Measurements from ENCODE around the gene GSTCD.
A peak's percentile ranks its signal among the peaks of the same experiment; 100 is the strongest.

The GSTCD gene

GRCh38 chr4:105674011-105674410, 34.6 kb upstream of the GSTCD start:
- no peak for ATAC-seq
- TF ChIP-seq PATZ1 (CRISPR knock-in tag; IDR thresholded peaks at IDR 0.05; ENCODE audit: borderline replicate concordance) (no peak), SNAI2 (CRISPR knock-in tag; IDR thresholded peaks at IDR 0.05) (no peak), TCF4 (CRISPR knock-in tag; IDR thresholded peaks at IDR 0.05; ENCODE audit: borderline replicate concordance) (no peak), RARB (CRISPR knock-in tag; IDR thresholded peaks at IDR 0.05) (no peak)

- TF ChIP-seq POU6F1 (CRISPR knock-in tag; IDR thresholded peaks at IDR 0.05; ENCODE audit: borderline replicate concordance, low read depth) (no peak), ARNTL (CRISPR knock-in tag; IDR thresholded peaks at IDR 0.05; ENCODE audit: borderline replicate concordance, low read depth) (no peak), ZFP3 (CRISPR knock-in tag; IDR thresholded peaks at IDR 0.05) (no peak), PPARA (CRISPR knock-in tag; IDR thresholded peaks at IDR 0.05; ENCODE audit: borderline replicate concordance) (no peak), ZNF70 (CRISPR knock-in tag; IDR thresholded peaks at IDR 0.05) (no peak), OSR1 (CRISPR knock-in tag; IDR thresholded peaks at IDR 0.05) (no peak), RARB (CRISPR knock-in tag; IDR thresholded peaks at IDR 0.05) (no peak), ESRRG (CRISPR knock-in tag; IDR thresholded peaks at IDR 0.05) (no peak), ZFP30 (CRISPR knock-in tag; IDR thresholded peaks at IDR 0.05) (no peak), SNAI2 (CRISPR knock-in tag; IDR thresholded peaks at IDR 0.05) (no peak), BACH2 (CRISPR knock-in tag; IDR thresholded peaks at IDR 0.05; ENCODE audit: borderline replicate concordance) (no peak), TSHZ2 (CRISPR knock-in tag; IDR thresholded peaks at IDR 0.05) (no peak), ISL1 (CRISPR knock-in tag; IDR thresholded peaks at IDR 0.05) (no peak), TCF4 (CRISPR knock-in tag; IDR thresholded peaks at IDR 0.05; ENCODE audit: borderline replicate concordance) (no peak), ZC3H10 (CRISPR knock-in tag; IDR thresholded peaks at IDR 0.05) (no peak), ZNF8 (CRISPR knock-in tag; IDR thresholded peaks at IDR 0.05) (no peak)
- ATAC-seq: no peak
These were observed 30.9 kb upstream of the GSTCD start for GRCh38 chr4:105677709-105678108.

- TF ChIP-seq ZFP3 (CRISPR knock-in tag; IDR thresholded peaks at IDR 0.05): no peak
- no peak for TF ChIP-seq ARNTL (CRISPR knock-in tag; IDR thresholded peaks at IDR 0.05; ENCODE audit: borderline replicate concordance, low read depth)
- no peak for TF ChIP-seq SNAI2 (CRISPR knock-in tag; IDR thresholded peaks at IDR 0.05)
- no peak for TF ChIP-seq ESRRG (CRISPR knock-in tag; IDR thresholded peaks at IDR 0.05)
- no peak for TF ChIP-seq OSR1 (CRISPR knock-in tag; IDR thresholded peaks at IDR 0.05)
- no peak for TF ChIP-seq TCF4 (CRISPR knock-in tag; IDR thresholded peaks at IDR 0.05; ENCODE audit: borderline replicate concordance)
- no peak for TF ChIP-seq BACH2 (CRISPR knock-in tag; IDR thresholded peaks at IDR 0.05; ENCODE audit: borderline replicate concordance)
- TF ChIP-seq ISL1 (CRISPR knock-in tag; IDR thresholded peaks at IDR 0.05): no peak
- TF ChIP-seq GLIS3 (CRISPR knock-in tag; IDR thresholded peaks at IDR 0.05): no peak
- no peak for TF ChIP-seq CREB5 (CRISPR knock-in tag; IDR thresholded peaks at IDR 0.05; ENCODE audit: low read depth)
- TF ChIP-seq POU6F1 (CRISPR knock-in tag; IDR thresholded peaks at IDR 0.05; ENCODE audit: borderline replicate concordance, low read depth): no peak
- TF ChIP-seq TOX (CRISPR knock-in tag; IDR thresholded peaks at IDR 0.05; ENCODE audit: borderline replicate concordance): no peak
- no peak for TF ChIP-seq ZC3H10 (CRISPR knock-in tag; IDR thresholded peaks at IDR 0.05)
- TF ChIP-seq ZNF70 (CRISPR knock-in tag; IDR thresholded peaks at IDR 0.05): no peak
- no peak for TF ChIP-seq PPARA (CRISPR knock-in tag; IDR thresholded peaks at IDR 0.05; ENCODE audit: borderline replicate concordance)
- ATAC-seq: peak; percentile 84
These were observed 29.4 kb upstream of the GSTCD start for GRCh38 chr4:105679186-105679585.

Data from SK-N-SH treated with all-trans-retinoic acid at 6 μM for 48 hours (cell line).